DND-41 (cell line): Measurements from ENCODE around the gene RELL2.

Experiments used
- ATAC-seq: fragments of 200-7000 bp; cut with Tn5 transposase; 3 replicates; pipeline ENCODE4 v1.9.1; 2021; ENCODE audit warnings: low read depth; ENCODE audit not compliant: insufficient read depth
- DNase-seq: peaks from one replicate; pipeline ENCODE4 v3.0.0-alpha.2; 2020
- H2AFZ ChIP-seq: 2 replicates; pipeline ENCODE4 v1.6.0; 2012; ENCODE audit warnings: low read depth, low read length
- H3K27ac ChIP-seq: 2 replicates; pipeline ENCODE4 v1.5.1; 2012; ENCODE audit warnings: low read length, inconsistent platforms
- H3K27me3 ChIP-seq: fragments of 200-600 bp; sonication (generic); 2 replicates; pipeline ENCODE4 v1.6.0; 2012; ENCODE audit warnings: low read length, mild to moderate bottlenecking, inconsistent platforms; ENCODE audit not compliant: insufficient read depth, poor library complexity
- H3K36me3 ChIP-seq: 2 replicates; pipeline ENCODE4 v1.5.1; 2012; ENCODE audit warnings: low read length, inconsistent platforms; ENCODE audit not compliant: insufficient read depth
- H3K4me1 ChIP-seq: 2 replicates; pipeline ENCODE4 v1.5.1; 2012; ENCODE audit warnings: mild to moderate bottlenecking, low read length; ENCODE audit not compliant: insufficient read depth
- H3K4me2 ChIP-seq: 2 replicates; pipeline ENCODE4 v1.6.0; 2012; ENCODE audit warnings: mild to moderate bottlenecking, moderate library complexity, low read length, inconsistent platforms; ENCODE audit not compliant: insufficient read depth
- H3K4me3 ChIP-seq, 2 experiments: fragments of 200-600 bp in 1 of 2; shearing (Covaris generic) in 1 of 2; 2 replicates each; pipeline ENCODE4 v1.5.1; 2012 to 2016; ENCODE audit warnings: inconsistent platforms in 2 of 2, low read length in 2 of 2, mild to moderate bottlenecking in 2 of 2, low read depth in 1 of 2, moderate library complexity in 1 of 2
- H3K79me2 ChIP-seq: 2 replicates; pipeline ENCODE4 v1.6.0; 2012; ENCODE audit warnings: low read length, inconsistent platforms; ENCODE audit not compliant: insufficient read depth
- H3K9ac ChIP-seq: 2 replicates; pipeline ENCODE4 v1.6.0; 2012; ENCODE audit warnings: low read depth, mild to moderate bottlenecking, inconsistent platforms, low read length, moderate library complexity
- H3K9me3 ChIP-seq: 2 replicates; pipeline ENCODE4 v1.5.1; 2012; ENCODE audit warnings: low read length, moderate library complexity, mild to moderate bottlenecking, inconsistent platforms; ENCODE audit not compliant: insufficient read depth, severe bottlenecking
- H4K20me1 ChIP-seq: 2 replicates; pipeline ENCODE4 v1.6.0; 2012; ENCODE audit warnings: low read length; ENCODE audit not compliant: insufficient read depth
- EZH2 ChIP-seq: IDR thresholded peaks from 3 replicates; pipeline ENCODE4 v1.6.1; 2012; ENCODE audit warnings: borderline replicate concordance, low read depth, mild to moderate bottlenecking, moderate library complexity, low read length, inconsistent platforms; ENCODE audit not compliant: severe bottlenecking
- TF ChIP-seq, protein P1 (sequence below): IDR thresholded peaks from 2 replicates; pipeline ENCODE4 v1.5.1; 2012; ENCODE audit warnings: borderline replicate concordance, low read length, moderate library complexity, mild to moderate bottlenecking; ENCODE audit not compliant: poor library complexity, severe bottlenecking; ENCODE audit errors: extremely low read depth

Gene RELL2, protein sequence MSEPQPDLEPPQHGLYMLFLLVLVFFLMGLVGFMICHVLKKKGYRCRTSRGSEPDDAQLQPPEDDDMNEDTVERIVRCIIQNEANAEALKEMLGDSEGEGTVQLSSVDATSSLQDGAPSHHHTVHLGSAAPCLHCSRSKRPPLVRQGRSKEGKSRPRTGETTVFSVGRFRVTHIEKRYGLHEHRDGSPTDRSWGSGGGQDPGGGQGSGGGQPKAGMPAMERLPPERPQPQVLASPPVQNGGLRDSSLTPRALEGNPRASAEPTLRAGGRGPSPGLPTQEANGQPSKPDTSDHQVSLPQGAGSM

DNA sequence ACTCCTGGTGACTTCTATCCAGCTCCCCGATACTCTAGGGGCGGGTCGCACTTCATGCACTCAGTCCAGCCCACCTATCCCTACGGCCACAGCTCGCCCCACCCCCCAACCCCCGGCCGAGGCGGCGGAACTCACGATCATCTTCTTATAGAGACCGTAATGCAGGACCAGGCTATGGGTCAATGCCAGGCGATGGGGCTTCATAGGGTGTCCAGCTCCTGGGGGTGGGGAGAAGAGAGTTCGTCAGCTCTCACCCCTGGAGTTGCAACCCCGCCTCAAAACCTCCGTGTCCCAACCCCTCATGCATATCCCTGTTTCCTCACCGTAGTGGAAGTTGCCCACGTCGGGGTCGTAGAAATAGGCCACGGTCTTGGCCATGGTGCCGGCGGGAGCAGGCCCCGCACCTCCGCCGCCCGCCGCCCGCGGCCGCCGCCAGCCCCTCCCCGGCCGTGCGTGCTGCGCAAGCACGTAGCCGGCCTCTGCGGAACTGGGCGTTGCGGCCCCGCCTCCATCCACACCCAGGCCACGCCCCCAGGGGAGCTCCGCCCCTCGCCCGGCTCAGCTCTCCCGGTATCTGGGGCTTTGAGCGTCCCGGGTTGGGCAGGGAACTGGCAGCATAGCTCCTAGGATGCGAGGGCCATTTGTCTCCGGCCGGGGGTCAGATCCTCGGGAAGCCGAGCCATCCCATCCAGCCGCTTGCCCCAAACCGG, at the start of gene RELL2, which contains the start of gene HDAC3:
Gene RELL2 (plus strand): TSS at position 585 of the 710 bp plus-strand sequence. CDS start 1,229 bp downstream, outside the sequence.
Gene HDAC3 (minus strand): TSS at position 437 of the 710 bp plus-strand sequence. CDS start 59 bp downstream, at position 378.
- peaks cover 25% of the 10 kb centered on the region for H4K20me1 ChIP-seq
- peak within 1 kb of the TSS; percentile 89 for H3K27ac ChIP-seq
- DNase-seq, result peak; percentile 93

DNA sequence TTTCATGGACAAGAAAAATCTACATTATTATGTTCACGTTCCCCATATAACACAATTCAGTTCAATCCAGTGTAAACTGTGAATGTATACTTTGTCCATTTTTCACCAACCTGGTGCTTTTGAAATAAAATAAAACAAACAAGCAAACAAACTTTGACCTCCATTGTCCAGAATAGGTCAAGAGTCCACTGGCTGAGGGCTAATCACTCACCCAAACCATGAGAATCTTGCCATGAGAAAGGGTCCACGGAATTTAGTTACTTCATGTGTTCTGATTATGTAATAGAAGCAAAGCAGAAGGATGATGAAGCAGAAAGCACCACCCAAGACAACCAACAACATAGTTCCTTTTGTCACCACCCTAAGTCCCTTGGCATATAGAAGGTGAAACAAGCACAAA, 46.7 kb upstream of the RELL2 start:
- Histone ChIP-seq H2AFZ (no peak overlapping the region), H3K79me2 (peaks cover 76% of the 10 kb centered on the region), H3K4me2 (no peak overlapping the region), H3K27me3 (no peaks in the 10 kb centered on the region), H3K4me3 (no peak overlapping the region), H3K9me3 (no peaks in the 10 kb centered on the region), H3K4me1 (peaks cover 12% of the 10 kb centered on the region), H3K36me3 (peaks cover 70% of the 10 kb centered on the region), H3K9ac (no peak overlapping the region), H4K20me1 (peaks cover 28% of the 10 kb centered on the region), H3K27ac (no peak overlapping the region)
- TF ChIP-seq EZH2, result no peak
- TF ChIP-seq, protein P1, sequence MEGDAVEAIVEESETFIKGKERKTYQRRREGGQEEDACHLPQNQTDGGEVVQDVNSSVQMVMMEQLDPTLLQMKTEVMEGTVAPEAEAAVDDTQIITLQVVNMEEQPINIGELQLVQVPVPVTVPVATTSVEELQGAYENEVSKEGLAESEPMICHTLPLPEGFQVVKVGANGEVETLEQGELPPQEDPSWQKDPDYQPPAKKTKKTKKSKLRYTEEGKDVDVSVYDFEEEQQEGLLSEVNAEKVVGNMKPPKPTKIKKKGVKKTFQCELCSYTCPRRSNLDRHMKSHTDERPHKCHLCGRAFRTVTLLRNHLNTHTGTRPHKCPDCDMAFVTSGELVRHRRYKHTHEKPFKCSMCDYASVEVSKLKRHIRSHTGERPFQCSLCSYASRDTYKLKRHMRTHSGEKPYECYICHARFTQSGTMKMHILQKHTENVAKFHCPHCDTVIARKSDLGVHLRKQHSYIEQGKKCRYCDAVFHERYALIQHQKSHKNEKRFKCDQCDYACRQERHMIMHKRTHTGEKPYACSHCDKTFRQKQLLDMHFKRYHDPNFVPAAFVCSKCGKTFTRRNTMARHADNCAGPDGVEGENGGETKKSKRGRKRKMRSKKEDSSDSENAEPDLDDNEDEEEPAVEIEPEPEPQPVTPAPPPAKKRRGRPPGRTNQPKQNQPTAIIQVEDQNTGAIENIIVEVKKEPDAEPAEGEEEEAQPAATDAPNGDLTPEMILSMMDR, result no peak
- no peak for DNase-seq
- ATAC-seq, result no peak

More for the DNA sequence above, at the start of gene RELL2, which contains the start of gene HDAC3:
- peaks cover 25% of the 10 kb centered on the region for H3K36me3 ChIP-seq
- H3K4me3 ChIP-seq, result peak within 1 kb of the TSS; percentile 82 to 98
- no peak for TF ChIP-seq EZH2
- TF ChIP-seq, protein P1, result no peak
- peak; percentile 89 for ATAC-seq
- peaks cover 43% of the 10 kb centered on the region for H3K4me1 ChIP-seq
- no peaks in the 10 kb centered on the region for H3K9me3 ChIP-seq
- H3K9ac ChIP-seq, result peak within 1 kb of the TSS; percentile 87
- H2AFZ ChIP-seq, result peak within 1 kb of the TSS; percentile 99
- H3K79me2 ChIP-seq, result peaks cover 46% of the 10 kb centered on the region
- H3K4me2 ChIP-seq, result peak within 1 kb of the TSS; percentile 100
- no peaks in the 10 kb centered on the region for H3K27me3 ChIP-seq

DNA sequence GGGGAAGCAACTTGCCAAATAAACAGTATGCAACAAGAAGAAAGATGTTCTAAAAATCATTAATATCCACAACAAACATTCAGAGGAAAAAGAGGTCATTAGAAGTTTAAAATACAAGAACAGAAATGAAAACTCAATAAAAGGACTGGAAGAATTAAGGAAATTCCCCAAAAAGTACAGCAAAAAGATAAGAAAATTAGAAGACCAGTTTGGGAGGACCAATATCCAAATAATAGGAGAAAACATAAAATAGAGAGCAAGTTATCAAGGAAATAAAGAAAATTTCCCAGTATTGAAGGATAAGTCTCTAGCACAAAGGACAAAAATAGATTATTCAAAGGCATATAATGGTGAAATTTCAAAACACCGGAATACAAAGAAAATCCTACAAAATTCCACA, 39.9 kb upstream of the RELL2 start:
- ATAC-seq, result no peak
- H3K27ac ChIP-seq, result peak overlapping the region; percentile 22; the same call in 1 of the 2 replicates
- H3K79me2 ChIP-seq, result peaks cover 98% of the 10 kb centered on the region
- H3K9ac ChIP-seq, result no peak overlapping the region
- H3K4me3 ChIP-seq, result no peak overlapping the region
- peaks cover 30% of the 10 kb centered on the region for H3K36me3 ChIP-seq
- H3K9me3 ChIP-seq, result no peaks in the 10 kb centered on the region
- H3K27me3 ChIP-seq, result no peaks in the 10 kb centered on the region
- TF ChIP-seq EZH2, result no peak
- TF ChIP-seq, protein P1, result no peak
- no peak for DNase-seq
- H3K4me2 ChIP-seq, result no peak overlapping the region
- peaks cover 39% of the 10 kb centered on the region for H4K20me1 ChIP-seq
- H3K4me1 ChIP-seq, result peaks cover 52% of the 10 kb centered on the region
- no peak overlapping the region for H2AFZ ChIP-seq
